K562 (cell line): ENCODE data around the gene USP16. TPM values are rescaled to one million over a fixed set of nuclear protein-coding genes. Genes with fewer than 3 reads are reported as not detected.

ENCODE experiments used
- COPS2 ChIP-seq: fragments of 450-650 bp; conservative IDR thresholded peaks from 2 replicates; pipeline ENCODE4 v1.6.1; 2016; ENCODE audit warnings: mild to moderate bottlenecking, moderate library complexity
- DNMT1 ChIP-seq: fragments of 450-650 bp; IDR thresholded peaks from 2 replicates; pipeline ENCODE4 v1.6.1; 2016; ENCODE audit warnings: antibody characterized with exemption, mild to moderate bottlenecking
- ETV5 ChIP-seq: sonication (generic); formaldehyde crosslinking; IDR thresholded peaks from 2 replicates; pipeline ENCODE4 v1.4.0; 2020; ENCODE audit warnings: low read depth, mild to moderate bottlenecking, missing genetic modification reagents
- GATAD2A ChIP-seq: fragments of 450-650 bp; IDR thresholded peaks from 2 replicates; pipeline ENCODE4 v1.6.1; 2017
- GATAD2B ChIP-seq: fragments of 450-650 bp; IDR thresholded peaks from 2 replicates; pipeline ENCODE4 v1.6.1; 2017; ENCODE audit warnings: mild to moderate bottlenecking, borderline replicate concordance
- HDAC8 ChIP-seq: fragments of 450-650 bp; IDR thresholded peaks from 2 replicates; pipeline ENCODE4 v1.6.1; 2016; ENCODE audit warnings: mild to moderate bottlenecking, missing genetic modification characterization, moderate library complexity, missing compliant biosample characterization
- HLTF ChIP-seq: fragments of 450-650 bp; IDR thresholded peaks from 2 replicates; pipeline ENCODE4 v1.6.1; 2016
- ILK ChIP-seq: fragments of 450-650 bp; IDR thresholded peaks from 2 replicates; pipeline ENCODE4 v1.6.1; 2016; ENCODE audit warnings: missing genetic modification characterization, low read depth, mild to moderate bottlenecking, missing compliant biosample characterization, moderate library complexity, borderline replicate concordance
- JUNB ChIP-seq: fragments of 450-650 bp; formaldehyde crosslinking; conservative IDR thresholded peaks from 2 replicates; pipeline ENCODE4 v1.4.0; 2020; ENCODE audit warnings: mild to moderate bottlenecking
- KDM1A ChIP-seq, 2 experiments: fragments of 450-650 bp; IDR thresholded peaks; 2 replicates each; pipeline ENCODE4 v1.6.1; 2016; ENCODE audit warnings: mild to moderate bottlenecking in 2 of 2
- MAFG ChIP-seq: fragments of 450-650 bp; conservative IDR thresholded peaks from 2 replicates; pipeline ENCODE4 v1.6.1; 2016; ENCODE audit warnings: missing genetic modification characterization, missing compliant biosample characterization
- MBD2 ChIP-seq: sonication (generic); IDR thresholded peaks from 2 replicates; pipeline ENCODE4 v1.6.1; 2016; ENCODE audit warnings: low read depth, borderline replicate concordance
- MEF2A ChIP-seq: IDR thresholded peaks from 2 replicates; pipeline ENCODE4 v1.6.1; 2011; ENCODE audit warnings: low read depth, mild to moderate bottlenecking, low read length, moderate library complexity; ENCODE audit not compliant: control insufficient read depth
- MEIS2 ChIP-seq: fragments of 450-650 bp; IDR thresholded peaks from 2 replicates; pipeline ENCODE4 v1.6.1; 2014; ENCODE audit warnings: mild to moderate bottlenecking; ENCODE audit not compliant: partially characterized antibody
- MYNN ChIP-seq, 2 experiments: sonication (generic); formaldehyde crosslinking in 1 of 2; IDR thresholded peaks; 2 replicates each; pipeline versions ENCODE4 v1.5.0 to v1.6.1; 2016 to 2020; ENCODE audit warnings: antibody characterized with exemption in 1 of 2, missing genetic modification reagents in 1 of 2
- NUFIP1 ChIP-seq: fragments of 450-650 bp; IDR thresholded peaks from 2 replicates; pipeline ENCODE4 v1.6.1; 2018; ENCODE audit not compliant: partially characterized antibody
- POLR3G ChIP-seq: IDR thresholded peaks from 2 replicates; pipeline ENCODE4 v1.6.1; 2011; ENCODE audit not compliant: insufficient read length, insufficient replicate concordance; ENCODE audit errors: extremely low read depth
- PTTG1 ChIP-seq: fragments of 450-650 bp; IDR thresholded peaks from 2 replicates; pipeline ENCODE4 v1.6.1; 2016; ENCODE audit warnings: low read depth, mild to moderate bottlenecking, missing genetic modification characterization, missing compliant biosample characterization
- SIX5 ChIP-seq, 2 experiments: IDR thresholded peaks; 2 replicates each; pipeline ENCODE4 v1.6.1; 2011; ENCODE audit warnings: low read length in 2 of 2, borderline replicate concordance in 1 of 2, low read depth in 1 of 2, mild to moderate bottlenecking in 1 of 2, moderate library complexity in 1 of 2; ENCODE audit not compliant: insufficient read depth in 1 of 2
- SLC30A9 ChIP-seq: fragments of 250-450 bp; sonication (Bioruptor Pico); IDR thresholded peaks from 2 replicates; pipeline ENCODE4 v1.8.0; 2022; ENCODE audit warnings: mild to moderate bottlenecking, moderate library complexity
- SMARCA4 ChIP-seq: fragments of 450-650 bp; IDR thresholded peaks from 2 replicates; pipeline ENCODE4 v1.6.1; 2016
- SREBF1 ChIP-seq: fragments of 150-350 bp; IDR thresholded peaks from 2 replicates; pipeline ENCODE4 v1.6.1; 2014; ENCODE audit warnings: antibody characterized with exemption, low read depth, low read length, borderline replicate concordance
- TAF1 ChIP-seq: IDR thresholded peaks from 2 replicates; pipeline ENCODE4 v1.6.1; 2011; ENCODE audit warnings: mild to moderate bottlenecking, low read length, moderate library complexity; ENCODE audit not compliant: insufficient read depth, control insufficient read depth, severe bottlenecking; ENCODE audit errors: extremely low read depth
- TRIM24 ChIP-seq, 2 experiments: fragments of 450-650 bp; IDR thresholded peaks; 2 replicates each; pipeline ENCODE4 v1.6.1; 2016
- U2AF2 ChIP-seq: fragments of 200-400 bp; formaldehyde crosslinking; optimal IDR thresholded peaks from 2 replicates; pipeline ENCODE3; 2017; ENCODE audit warnings: low read depth, mild to moderate bottlenecking, low read length
- XRCC5 ChIP-seq: fragments of 200-400 bp; formaldehyde crosslinking; IDR thresholded peaks from 2 replicates; pipeline ENCODE4 v1.6.1; 2017; ENCODE audit warnings: low read depth, mild to moderate bottlenecking, low read length
- ZNF23 ChIP-seq: fragments of 250-450 bp; sonication (Bioruptor Pico); IDR thresholded peaks from 2 replicates; pipeline ENCODE4 v1.4.0; 2020; ENCODE audit warnings: mild to moderate bottlenecking
- ZNF551 ChIP-seq: fragments of 250-450 bp; sonication (Bioruptor Pico); IDR thresholded peaks from 2 replicates; pipeline ENCODE4 v1.5.0; 2021; ENCODE audit warnings: mild to moderate bottlenecking, moderate library complexity
- ZNF561 ChIP-seq: fragments of 450-650 bp; formaldehyde crosslinking; conservative IDR thresholded peaks from 2 replicates; pipeline ENCODE4 v1.4.0; 2020; ENCODE audit warnings: mild to moderate bottlenecking, moderate library complexity
- polyA plus RNA-seq, 8 experiments: library from polyadenylated mRNA; depleted of rRNA in 4 of 8; stranded (reverse) in 5 of 8; unstranded in 3 of 8; fragments of >200 nt; fragmentation: Nextera tagmentation in 2 of 8; fragmentation: Illumina TruSeq in 1 of 8; extraction: Ambion mirVana in 2 of 8; extraction: Trizol in 1 of 8; gene quantifications; 2 replicates each; pipeline versions ENCODE4 v1.2.1 to v1.2.3, GENCODE V29; 2011 to 2014; ENCODE audit warnings: inconsistent platforms in 1 of 8, missing spikeins in 1 of 8
- total RNA-seq, 7 experiments: library from RNA; depleted of rRNA in 6 of 7; stranded (reverse); fragments of >200 nt in 6 of 7; fragmentation: Illumina TruSeq in 2 of 7; extraction: Trizol in 2 of 7; gene quantifications; 2 replicates each; pipeline versions ENCODE4 v1.2.1 to v1.2.3, GENCODE V29; 2011 to 2021; ENCODE audit warnings: low replicate concordance in 1 of 7
- TF ChIP-seq, protein P1 (sequence below): sonication (generic); formaldehyde crosslinking; IDR thresholded peaks from 2 replicates; pipeline ENCODE4 v1.8.0; 2023; ENCODE audit warnings: mild to moderate bottlenecking, missing genetic modification reagents
- TF ChIP-seq, protein P2 (sequence below): fragments of 250-450 bp; sonication (Bioruptor Pico); IDR thresholded peaks from 2 replicates; pipeline ENCODE4 v1.5.0; 2021

Gene USP16
- total and polyA plus RNA-seq, 9 of the 15 experiments (the other 6 are each of a cell fraction or from before 2014, with no cell fraction given): 38.4 to 90.9 (median 62.8) TPM

DNA sequence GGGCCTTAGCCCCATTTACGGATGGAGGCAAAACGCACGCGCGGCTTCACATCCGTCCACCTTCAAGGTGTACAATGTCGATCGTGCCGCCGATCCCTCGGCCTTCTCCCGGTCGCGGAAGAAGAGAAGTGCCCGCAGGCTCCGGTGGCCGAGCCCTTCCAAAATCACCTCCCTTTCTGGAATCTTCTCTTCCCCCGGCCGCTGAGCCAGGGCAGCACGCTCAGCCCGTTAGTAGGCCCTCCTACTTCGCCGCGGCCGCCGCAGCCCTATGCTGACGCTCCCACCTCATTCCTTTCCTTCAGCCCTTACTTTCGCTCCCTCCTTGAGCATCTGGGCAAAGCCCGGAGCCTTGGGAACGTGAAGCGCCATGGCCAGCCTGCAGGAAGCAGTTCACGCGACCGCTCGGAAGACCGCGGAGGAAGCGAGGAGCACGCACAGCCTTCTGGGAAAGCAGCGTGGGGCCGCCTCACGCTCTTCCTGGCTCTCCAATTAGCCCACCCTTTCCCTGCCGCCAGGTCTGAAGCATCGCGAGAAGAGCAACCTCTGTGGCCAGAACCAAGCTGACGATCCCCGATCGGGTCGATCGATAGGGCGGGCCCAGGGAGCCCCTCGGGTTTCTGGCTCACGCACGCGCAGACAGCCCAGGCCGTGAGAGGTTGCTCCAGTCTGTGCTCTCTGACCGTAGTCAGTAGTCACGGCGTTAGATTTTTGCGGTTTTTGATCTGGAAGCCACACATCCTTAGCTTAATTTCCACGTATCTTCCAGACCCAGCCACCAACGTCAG lies 48.9 kb downstream of the USP16 start, which contains the start of gene CCT8 (continued):
- TF ChIP-seq SLC30A9 (CRISPR knock-in tag) (no peak), ZNF551 (CRISPR knock-in tag) (no peak), ETV5 (CRISPR knock-in tag) (0 out of 2 replicates have a peak, but pooled peaks have one; percentile 17), KDM1A (IDR thresholded peaks at IDR 0.05) (no peak; a peak in 1 of 4 replicates), U2AF2 (no peak), POLR3G (no peak), MEF2A (no peak), COPS2 (no peak), PTTG1 (tag) (no peak), MAFG (tag) (no peak), ZNF561 (CRISPR knock-in tag) (no peak), JUNB (CRISPR knock-in tag) (no peak), GATAD2A (no peak), NUFIP1 (no peak), TAF1 (peak; percentile 96), SREBF1 (peak; percentile 77), MEIS2 (peak; percentile 79), DNMT1 (no peak), MYNN (IDR thresholded peaks at IDR 0.05) (no peak), MYNN (CRISPR knock-in tag; IDR thresholded peaks at IDR 0.05) (no peak), SIX5 (IDR thresholded peaks at IDR 0.05; ENCODE audit: borderline replicate concordance in 1 of 2, insufficient read depth in 1 of 2, low read depth in 1 of 2, low read length in 2 of 2) (peak in 1 of 2 experiments; percentile 41; a peak in 2 of 4 replicates), HLTF (no peak), SMARCA4 (no peak), HDAC8 (tag) (no peak), ILK (tag) (no peak), ZNF23 (no peak), MBD2 (peak; percentile 74), GATAD2B (no peak), XRCC5 (peak; percentile 99), TRIM24 (IDR thresholded peaks at IDR 0.05) (no peak)
- TF ChIP-seq, protein P1, sequence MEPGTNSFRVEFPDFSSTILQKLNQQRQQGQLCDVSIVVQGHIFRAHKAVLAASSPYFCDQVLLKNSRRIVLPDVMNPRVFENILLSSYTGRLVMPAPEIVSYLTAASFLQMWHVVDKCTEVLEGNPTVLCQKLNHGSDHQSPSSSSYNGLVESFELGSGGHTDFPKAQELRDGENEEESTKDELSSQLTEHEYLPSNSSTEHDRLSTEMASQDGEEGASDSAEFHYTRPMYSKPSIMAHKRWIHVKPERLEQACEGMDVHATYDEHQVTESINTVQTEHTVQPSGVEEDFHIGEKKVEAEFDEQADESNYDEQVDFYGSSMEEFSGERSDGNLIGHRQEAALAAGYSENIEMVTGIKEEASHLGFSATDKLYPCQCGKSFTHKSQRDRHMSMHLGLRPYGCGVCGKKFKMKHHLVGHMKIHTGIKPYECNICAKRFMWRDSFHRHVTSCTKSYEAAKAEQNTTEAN: no peak
- TF ChIP-seq, protein P2, sequence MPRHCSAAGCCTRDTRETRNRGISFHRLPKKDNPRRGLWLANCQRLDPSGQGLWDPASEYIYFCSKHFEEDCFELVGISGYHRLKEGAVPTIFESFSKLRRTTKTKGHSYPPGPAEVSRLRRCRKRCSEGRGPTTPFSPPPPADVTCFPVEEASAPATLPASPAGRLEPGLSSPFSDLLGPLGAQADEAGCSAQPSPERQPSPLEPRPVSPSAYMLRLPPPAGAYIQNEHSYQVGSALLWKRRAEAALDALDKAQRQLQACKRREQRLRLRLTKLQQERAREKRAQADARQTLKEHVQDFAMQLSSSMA (CRISPR knock-in tag): no peak
